GM19452 (cell line): Measurements from ENCODE around the gene SERPINB6.
"Not testable (repeated sequence)": the region's sequence is repeated elsewhere in the genome, so short reads cannot be mapped to it uniquely, and the experiment has no call there.

Experiments used
- ATAC-seq: cut with Tn5 transposase; IDR thresholded peaks from one replicate; pipeline ENCODE4 v1.9.1; 2021; ENCODE audit not compliant: unreplicated experiment

SERPINB6 gene

DNA sequence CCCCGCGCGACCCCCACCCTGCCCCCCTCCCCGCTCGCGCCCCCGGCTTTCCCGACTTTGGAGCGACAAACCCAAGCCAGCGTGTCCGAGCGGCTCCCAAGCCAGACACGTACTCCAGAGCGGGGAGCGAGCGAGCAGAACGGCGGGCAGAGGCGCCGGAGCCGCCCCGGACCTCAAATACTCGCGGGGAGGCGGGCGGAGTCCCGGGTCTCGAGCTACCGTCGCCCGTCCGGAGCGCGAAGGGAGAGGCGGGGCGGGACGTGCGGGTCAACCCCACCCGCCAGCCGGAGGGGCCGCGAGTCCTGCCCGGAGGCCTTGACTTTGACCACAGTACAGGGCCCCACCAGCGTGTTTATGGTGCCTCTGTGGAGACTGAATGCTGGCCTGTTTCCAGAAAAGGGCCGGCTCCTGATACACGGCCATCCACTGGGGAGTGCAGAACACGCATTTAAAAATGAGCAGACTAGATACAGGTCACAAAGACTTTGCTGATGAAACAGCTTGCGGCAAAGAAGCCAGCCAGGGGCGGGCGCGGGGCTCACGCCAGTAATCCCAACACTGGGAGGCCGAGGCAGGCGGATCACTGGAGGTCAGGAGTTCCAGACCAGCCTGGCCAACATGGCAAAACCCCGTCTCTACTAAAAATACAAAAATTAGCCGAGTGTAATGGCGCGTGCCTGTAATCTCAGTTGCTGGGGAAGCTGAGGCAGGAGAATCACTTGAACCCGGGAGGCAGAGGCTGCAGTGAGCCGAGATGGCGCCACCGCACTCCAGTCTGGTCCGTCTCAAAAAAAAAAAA, at the start of gene SERPINB6:
SERPINB6 (minus strand) TSS at position 148 of the 799 bp plus-strand sequence. CDS start 12,235 bp downstream, outside the sequence.
- ATAC-seq: no peak

DNA sequence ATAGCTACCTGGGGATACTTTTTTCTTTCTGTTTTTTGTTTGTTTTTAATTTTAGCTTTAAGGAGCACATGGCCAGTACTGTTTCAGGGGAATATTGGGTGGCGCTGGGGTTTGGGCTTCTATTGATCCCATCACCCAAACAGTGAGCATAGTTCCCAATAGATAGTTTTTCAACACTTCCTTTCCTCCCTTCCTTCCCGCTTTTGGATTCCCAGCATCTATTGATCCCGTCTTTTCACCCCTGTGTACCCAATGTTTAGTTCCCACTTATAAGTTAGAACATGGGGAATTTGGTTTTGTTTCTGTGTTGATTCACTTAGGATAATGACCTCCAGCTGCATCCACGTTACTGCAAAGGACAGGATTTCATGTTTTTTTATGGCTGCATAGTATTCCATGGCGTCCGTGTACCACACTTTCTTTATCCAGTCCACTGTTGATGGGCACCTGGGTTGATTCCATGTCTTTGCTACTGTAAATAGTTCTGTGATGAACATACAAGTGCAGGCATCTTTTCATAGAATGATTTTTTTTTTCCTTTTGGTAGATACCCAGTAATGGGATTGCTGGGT, 48.5 kb upstream of the SERPINB6 start:
- no peak for ATAC-seq

DNA sequence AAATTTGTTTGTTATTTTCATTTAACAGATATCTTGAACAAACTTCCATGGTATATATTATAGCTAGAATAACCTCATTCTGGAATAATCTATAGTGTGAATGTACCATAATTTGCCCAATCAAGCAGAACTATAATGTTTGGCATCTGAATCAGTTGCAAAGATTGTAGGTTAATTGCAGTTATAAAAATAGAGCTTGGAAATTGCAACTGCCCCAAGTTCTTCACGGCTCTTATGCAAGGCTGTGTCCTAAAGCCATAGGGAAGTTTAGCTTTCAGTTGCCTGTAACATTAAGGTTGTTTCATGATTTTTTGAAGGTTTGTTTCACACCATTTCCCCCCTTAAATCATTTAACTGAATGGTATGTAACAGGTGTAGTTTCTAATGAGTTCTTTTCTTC, 47.7 kb upstream of the SERPINB6 start:
- no peak for ATAC-seq

DNA sequence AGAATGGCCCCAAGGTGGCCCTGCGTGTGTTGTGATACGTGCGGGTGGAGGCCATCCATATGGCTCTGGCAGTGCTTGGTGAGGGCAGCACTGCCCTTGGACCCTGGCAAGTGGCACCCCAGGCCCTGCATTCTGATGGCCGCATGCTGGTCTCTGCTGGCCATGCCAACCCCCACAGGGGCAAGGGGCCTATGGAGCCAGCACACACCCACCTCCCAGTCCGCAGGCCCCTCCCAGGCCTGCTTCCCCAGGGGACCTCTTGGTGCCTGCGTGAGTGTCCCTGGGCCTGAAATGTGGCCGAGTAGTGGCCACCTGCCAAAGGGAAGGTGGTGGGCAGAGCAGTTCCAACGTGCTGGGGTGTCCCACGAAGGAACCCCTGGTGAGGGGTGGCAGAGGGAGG, 45.9 kb upstream of the SERPINB6 start:
- ATAC-seq: no peak

DNA sequence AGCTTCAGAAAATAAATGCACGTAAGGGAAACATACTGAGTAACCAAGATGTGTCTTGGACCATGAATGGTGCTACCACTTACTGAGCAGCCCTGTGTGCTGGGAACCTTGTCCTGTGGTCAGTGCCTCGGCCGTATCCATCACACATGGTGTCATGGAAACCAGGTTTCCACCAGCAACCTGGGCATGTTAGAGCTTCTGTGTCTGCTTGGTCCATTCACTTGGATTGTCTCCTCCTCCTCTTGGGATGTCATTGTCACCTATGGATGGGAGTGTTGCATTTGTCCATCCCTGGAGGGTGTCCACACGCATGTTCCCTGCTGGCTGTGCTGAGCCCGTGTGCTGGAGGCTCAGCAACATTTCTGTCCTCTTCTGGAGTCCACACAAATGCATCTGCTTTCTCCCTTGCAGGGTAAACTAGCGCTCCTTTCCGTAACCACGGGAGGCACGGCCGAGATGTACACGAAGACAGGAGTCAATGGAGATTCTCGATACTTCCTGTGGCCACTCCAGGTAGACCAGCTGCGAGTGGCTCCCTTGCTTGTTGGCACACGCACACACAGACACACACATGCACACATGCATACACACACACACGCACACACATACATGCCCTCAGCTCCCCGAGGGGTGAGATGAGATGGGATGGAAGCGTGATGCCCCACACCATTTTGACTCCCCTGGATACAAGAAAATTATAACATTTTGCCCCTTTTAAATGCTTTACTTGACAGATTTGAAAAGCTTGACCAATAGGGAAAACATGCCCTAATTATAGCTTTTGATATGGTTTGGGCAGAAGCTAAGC, 45.3 kb upstream of the SERPINB6 start:
- no peak for ATAC-seq

DNA sequence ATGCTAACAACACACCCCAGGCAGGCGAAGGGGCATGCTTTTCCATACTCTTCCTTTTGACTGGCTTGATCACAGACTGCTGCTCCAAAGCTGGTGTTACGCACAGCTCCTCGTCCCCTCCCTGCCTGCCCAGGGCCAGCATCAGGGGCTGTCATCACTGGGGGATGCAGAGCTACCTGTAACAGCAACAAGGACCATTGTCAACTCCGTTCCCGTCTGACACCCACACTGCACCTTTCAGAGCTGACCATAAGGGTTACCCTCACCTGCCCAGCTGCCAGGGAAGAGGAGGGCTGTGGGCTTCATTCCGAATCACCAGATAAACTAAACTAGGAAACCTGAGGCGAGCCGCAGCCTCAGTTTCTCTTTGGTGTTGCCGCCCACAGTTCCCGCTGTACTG, 43.8 kb upstream of the SERPINB6 start:
- no peak for ATAC-seq

DNA sequence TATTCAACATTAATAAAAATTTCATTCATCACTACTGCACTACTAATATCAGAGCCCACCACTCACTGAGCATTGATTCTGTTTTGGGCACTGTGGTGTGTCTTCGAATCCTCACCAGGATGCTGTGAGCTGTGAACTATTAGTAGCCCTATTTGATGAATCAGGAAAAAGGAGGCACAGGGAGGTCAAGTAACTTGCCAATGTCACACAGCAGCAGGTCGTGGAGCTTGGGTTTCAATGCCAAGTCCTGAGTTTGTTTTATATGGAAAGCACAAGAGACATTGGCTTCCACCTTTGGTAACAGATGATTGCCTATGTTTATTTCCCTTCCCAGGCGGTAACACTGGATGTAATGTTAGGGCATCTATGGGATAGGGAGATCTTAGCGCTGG, 43.3 kb upstream of the SERPINB6 start:
- ATAC-seq: no peak

DNA sequence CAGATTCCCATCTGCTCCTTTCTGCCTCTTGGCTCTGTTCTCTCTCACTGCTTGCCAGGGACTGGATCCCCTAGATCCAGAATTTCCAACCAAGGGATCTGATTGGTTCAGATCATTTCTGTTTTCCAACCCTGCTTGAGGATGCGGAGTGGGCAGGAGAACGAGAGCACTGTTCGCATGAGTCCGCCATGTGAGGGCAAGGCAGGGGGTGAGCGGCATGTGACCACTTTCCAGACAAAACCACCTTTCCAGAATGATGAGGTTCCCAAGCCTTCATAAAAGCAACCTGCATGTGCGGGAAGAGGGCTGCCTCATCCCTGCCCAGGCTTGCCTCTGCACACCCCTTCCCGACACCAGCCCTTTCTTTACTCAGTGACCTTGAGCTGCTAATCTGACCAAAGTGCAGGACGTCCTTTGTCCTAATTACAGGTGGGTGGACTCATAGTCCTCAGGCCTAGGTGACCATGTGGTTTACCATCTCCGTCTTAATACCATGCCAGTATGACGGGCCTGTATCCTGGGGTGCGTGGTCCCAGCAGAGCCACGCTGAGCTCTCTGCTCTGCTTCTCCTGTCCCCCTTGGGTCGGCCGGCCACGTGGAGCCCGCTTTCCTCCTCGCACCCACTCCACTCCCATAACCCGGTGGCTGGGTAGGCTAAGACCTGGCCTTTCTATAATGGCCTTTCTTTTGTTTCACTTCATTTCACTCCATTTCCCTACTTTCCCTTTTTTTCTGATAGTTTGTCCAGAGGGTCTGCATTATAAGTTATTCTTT, 42.7 kb upstream of the SERPINB6 start:
- no peak for ATAC-seq

DNA sequence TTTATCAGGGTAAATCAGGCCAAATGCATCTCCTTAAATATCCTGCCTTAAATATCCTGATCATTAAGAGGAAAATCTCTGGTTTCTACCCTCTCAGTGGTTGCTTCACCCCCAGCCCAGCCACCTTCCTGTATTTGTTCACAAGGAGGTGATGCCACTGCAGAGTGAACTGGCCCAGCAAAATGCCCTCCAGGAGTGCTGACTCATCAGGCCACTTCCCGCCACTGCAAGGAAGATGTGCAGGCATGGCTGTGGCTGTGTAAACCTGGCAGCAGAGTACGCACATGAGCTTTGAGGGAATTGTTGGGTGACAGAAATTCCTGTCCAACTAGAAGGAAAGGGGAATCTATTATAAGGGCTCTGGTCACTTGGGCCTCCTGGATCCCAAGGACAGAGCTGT, 42.1 kb upstream of the SERPINB6 start:
- no peak for ATAC-seq

DNA sequence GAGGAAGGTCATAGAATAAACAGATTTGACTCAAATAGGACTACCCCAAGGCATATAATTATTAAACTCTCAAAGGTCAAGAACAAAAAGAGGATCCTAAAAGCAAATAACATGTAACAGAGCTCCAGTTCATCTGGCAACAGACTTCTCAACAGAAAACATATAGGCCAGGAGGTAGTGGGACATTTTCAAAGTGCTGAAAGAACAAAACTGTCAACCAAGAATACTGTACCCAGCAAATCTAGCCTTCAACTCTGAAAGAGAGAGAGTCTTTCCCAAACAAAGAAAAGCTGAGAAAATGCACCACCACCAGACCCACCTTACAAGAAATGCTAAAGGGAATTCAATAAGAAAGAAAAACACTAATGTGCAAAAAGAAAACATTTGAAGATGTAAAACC, 40.2 kb upstream of the SERPINB6 start:
- ATAC-seq: no peak

DNA sequence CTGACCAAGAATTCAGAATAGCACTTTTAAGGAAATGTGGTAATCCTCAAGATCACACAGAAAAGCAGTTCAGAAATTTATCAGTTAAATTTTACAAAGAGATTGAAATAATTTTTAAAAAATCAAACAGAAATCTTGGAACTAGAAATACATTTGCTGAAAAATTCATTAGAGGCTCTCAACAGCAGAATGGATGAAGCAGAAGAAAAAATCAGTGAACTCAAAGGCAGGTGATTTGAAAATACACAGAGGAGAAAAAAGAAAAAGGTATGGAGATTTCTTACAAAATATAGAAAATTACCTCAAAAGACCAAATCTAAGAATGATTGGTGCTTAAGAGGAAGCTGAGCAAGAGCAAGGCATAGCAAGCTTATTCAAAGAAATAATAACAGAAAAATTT, 39.8 kb upstream of the SERPINB6 start:
- no peak for ATAC-seq

DNA sequence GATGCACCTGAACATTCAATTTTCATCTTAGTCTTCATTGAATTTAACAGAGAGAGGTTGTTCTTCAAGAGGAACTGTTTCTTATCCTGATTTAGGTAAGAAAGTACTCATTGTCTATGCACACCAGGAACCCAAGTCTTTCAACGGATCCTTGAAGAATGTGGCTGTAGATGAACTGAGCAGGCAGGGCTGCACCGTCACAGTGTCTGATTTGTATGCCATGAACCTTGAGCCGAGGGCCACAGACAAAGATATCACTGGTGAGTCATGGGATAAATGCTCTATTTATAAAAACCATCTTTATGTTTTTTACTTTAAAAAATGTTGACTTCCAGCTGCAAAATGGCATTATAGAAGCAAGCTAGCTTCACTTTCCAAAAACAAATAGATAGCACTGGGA, 38.6 kb upstream of the SERPINB6 start:
- ATAC-seq: no peak

DNA sequence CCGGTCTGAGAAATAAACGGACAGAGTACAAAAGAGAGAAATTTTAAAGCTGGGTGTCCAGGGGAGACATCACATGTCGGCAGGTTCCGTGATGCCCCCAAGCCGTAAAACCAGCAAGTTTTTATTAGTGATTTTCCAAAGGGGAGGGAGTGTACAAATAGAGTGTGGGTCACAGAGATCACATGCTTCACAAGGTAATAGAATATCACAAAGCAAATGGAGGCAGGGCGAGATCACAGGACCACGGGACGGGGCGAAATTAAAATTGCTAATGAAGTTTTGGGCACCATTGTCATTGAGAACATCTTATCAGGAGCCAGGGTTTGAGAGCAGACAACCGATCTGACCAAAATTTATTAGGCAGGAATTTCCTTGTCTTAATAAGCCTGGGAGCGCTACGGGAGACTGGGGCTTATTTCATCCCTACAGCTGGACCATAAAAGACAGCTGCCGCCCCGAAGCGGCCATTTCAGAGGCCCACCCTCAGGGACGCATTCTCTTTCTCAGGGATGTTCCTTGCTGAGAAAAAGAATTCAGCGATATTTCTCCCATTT, 37.4 kb upstream of the SERPINB6 start:
- not testable (repeated sequence) for ATAC-seq

DNA sequence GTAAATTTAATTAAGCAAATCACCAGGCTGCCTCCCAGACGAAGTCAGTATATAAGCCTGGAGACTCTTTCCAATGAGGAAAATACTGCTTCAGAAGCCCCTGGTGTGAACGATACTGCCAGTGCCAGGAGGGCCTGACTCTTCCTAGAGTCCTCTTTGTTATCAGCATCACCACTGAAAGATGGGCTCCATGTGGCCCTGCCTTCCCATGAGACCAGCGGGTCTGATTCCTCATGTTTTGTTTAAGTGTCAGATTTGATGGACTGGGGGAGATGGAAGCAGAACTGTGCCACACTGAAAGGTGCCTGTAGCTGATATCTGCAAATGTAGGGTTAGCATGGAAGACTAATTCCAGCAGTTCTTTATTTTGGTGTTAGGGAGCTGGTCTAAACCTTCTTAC, 36.2 kb upstream of the SERPINB6 start:
- ATAC-seq: no peak

DNA sequence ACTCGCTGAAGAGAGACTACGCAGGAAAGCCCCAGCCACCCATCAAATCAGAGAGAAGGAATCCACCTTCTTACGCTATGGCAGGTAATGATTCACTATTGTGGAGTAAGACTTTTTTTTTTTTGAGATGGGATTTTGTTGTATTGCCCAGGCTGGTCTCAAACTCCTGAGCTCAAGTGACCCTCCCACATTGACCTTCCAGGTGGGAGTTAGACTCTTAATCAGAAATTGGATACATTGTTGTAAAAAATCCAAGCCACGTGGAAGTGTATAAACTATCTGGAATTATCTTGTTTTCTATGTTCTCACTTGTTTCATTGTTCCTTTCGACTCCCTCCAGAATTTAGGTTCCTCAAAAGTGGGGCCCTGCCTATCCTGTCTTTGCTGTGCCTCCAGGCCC, 35.1 kb upstream of the SERPINB6 start:
- no peak for ATAC-seq

DNA sequence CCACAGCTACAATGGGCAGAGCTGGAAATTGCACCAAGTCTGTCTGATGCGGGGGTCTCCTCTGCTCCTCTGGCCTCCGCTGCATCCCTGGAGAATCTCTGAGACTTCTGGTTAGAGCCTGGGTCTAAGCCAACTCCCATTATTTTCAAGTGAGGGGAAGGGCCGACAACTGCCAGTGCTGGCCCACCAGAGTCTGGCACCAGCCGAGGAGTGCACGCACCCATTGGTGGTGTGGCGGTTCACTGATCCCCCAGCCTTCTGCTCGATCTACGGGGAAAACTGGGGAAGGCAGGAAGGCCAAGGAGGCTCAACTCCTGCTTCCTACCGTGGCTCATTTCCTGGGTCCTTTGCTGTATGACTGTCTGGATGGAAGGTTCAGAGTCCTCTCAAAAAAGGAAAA, 34.5 kb upstream of the SERPINB6 start:
- ATAC-seq: no peak

DNA sequence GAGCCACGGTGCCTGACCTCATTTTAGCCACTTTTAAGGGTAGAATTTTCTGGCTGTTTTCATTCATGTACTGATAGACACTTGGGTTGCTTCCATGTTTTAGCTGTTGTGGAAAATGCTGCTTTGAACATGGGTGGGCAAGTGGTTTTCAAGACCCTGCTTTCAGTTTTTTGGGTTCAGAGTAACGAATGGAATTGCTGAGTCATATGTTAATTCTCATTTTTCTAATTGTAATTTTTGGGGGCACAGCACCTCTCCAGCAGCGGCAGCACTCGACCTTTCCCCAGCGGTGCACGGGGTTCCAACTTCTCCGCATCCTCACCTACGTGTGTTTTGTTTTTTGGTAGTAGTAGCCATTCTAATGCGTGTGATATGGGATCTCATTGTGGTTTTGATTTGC, 33.7 kb upstream of the SERPINB6 start:
- no peak for ATAC-seq

DNA sequence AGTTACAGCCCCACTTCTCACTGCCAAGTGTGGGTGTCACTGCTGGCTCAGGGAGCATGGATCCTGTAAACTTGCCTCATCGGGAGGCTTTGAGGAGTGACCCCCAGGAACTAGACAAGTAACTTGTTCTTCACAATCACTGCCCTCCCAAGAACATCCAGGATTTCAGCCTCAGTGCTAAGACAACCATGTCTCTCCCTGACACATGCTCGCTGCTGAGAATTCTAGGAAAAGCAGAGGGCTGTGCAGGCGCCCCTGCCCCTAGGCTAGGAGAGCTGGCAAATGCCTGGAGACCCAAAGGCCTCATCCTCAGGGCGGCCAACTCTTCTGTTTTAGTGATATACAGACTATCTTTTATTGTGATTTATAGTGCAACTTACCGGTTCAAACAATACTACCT, 31.9 kb upstream of the SERPINB6 start:
- not testable (repeated sequence) for ATAC-seq

DNA sequence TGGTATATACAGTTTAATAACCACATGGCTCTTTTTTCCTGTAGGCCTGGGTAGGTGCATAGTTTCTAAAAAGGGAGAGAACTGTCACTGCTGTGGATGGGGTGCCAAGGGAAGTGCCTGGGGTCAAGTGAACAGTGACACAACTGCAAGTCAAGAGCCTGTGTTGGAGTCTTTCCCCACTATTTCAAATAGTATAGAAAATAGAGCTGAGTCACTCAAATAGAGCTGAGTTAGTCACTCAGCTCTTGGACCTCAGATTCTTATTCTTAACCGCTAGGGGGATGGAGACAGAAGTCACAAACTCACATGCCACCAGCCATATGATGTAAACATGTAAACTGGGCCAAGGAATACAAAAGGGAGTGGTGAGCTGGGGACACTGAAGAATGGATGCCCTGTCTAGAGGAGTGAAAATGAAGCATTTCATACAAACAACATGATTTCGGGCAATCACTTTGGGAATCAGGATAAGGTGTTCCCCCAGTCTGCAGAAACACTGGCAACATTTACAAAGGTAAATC, 30.5 kb upstream of the SERPINB6 start:
- ATAC-seq: no peak

DNA sequence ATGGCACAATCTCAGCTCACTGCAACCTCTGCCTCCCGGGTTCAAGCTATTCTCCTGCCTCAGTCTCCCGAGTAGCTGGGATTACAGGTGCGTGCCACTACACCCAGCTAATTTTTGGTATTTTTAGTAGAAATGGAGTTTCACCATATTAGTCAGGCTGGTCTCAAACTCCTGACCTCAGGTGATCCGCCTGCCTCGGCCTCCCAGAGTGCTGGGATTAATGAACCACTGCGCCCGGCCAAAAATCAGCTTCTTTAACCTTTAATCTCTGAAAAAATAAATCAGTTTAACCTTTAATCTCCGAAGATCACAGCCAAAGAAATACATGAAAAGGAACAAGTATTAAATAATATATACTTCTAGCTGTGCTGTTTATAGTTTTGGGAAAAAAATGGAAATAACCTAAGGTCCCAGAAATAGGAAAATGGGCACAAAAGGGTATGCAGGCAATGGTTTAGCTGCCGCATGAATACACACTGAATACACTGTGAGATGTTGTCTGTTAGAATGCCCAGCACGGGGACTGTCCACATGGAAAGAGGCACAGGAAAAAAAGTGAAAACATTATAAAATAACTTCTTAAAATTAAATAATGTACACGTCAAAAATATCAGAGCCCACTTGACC, 29.9 kb upstream of the SERPINB6 start:
- ATAC-seq: no peak
